Colonic mucosa (tissue), 4 donors: ENCODE data around the gene NECTIN1. TPM values are rescaled to one million over a fixed set of nuclear protein-coding genes. Genes with fewer than 3 reads are reported as not detected.
A peak's percentile ranks its signal among the peaks of the same experiment; 100 is the strongest.

Experiments used
- DNase-seq: peaks from one replicate; pipeline ENCODE4 v3.0.0-alpha.2; 2020
- H3K27ac ChIP-seq: fragments of 200-600 bp; one replicate; pipeline ENCODE4 v1.8.0; 2021
- H3K27me3 ChIP-seq: fragments of 200-600 bp; one replicate; pipeline ENCODE4 v1.8.0; 2021
- H3K36me3 ChIP-seq: fragments of 200-600 bp; one replicate; pipeline ENCODE4 v1.8.0; 2021
- H3K4me1 ChIP-seq: fragments of 200-600 bp; one replicate; pipeline ENCODE4 v1.8.0; 2021; ENCODE audit warnings: mild to moderate bottlenecking
- H3K4me3 ChIP-seq: fragments of 200-600 bp; one replicate; pipeline ENCODE4 v1.8.0; 2021
- H3K9ac ChIP-seq, 2 donors: one replicate each; pipeline ENCODE4 v1.7.0; 2013; ENCODE audit warnings: control low read depth in 2 of 2, low read depth in 2 of 2, low read length in 2 of 2
- H3K9me3 ChIP-seq: fragments of 200-600 bp; one replicate; pipeline ENCODE4 v1.8.0; 2021
- CTCF ChIP-seq: fragments of 200-600 bp; IDR thresholded peaks from one replicate; pipeline ENCODE4 v1.8.0; 2022; ENCODE audit warnings: antibody characterized with exemption, mild to moderate bottlenecking
- intact Hi-C: fragments of 100-400 bp; cut with DNase I; formaldehyde crosslinking; loops from one replicate; pipeline ENCODE4 v1.14.1; 2022
- total RNA-seq, 2 donors: library from RNA; stranded (reverse); fragmentation: NEBNext Ultra II Directional in 1 of 2; extraction: Animal tissue kit (Norgen Biotek cat#: 25700) in 1 of 2; gene quantifications; one replicate each; pipeline ENCODE4 v1.2.1, GENCODE V29; 2021
- donor health status: healthy.
- donor health status: DM: no; HTN: no; CAD: no.
- donor health status: DM: no; HTN: no; CAD: no.

NECTIN1 gene
- total RNA-seq, 2 donors from 2014 or later, result 53.0 to 59.9 TPM

- Histone ChIP-seq H3K4me3 (no peak overlapping the region), H3K36me3 (no peaks in the 10 kb centered on the region), H3K9me3 (no peaks in the 10 kb centered on the region), H3K9ac (no peak overlapping the region), H3K4me1 (no peaks in the 10 kb centered on the region), H3K27ac (no peak overlapping the region), H3K27me3 (no peaks in the 10 kb centered on the region)
- TF ChIP-seq CTCF, result no peak
- intact Hi-C loops, result no loop called here
- no peak for DNase-seq
Observed at GRCh38 chr11:119625206-119625978, 103.6 kb downstream of the NECTIN1 start.

GRCh38 chr11:119624629-119625028 is 104.4 kb downstream of the NECTIN1 start:
- Histone ChIP-seq H3K27me3 (no peaks in the 10 kb centered on the region), H3K36me3 (no peaks in the 10 kb centered on the region), H3K27ac (no peak overlapping the region), H3K4me1 (no peaks in the 10 kb centered on the region), H3K9me3 (no peaks in the 10 kb centered on the region), H3K4me3 (no peak overlapping the region), H3K9ac (no peak overlapping the region)
- intact Hi-C loops, result no loop called here
- TF ChIP-seq CTCF, result no peak
- DNase-seq, result no peak

- no peaks in the 10 kb centered on the region for H3K4me1 ChIP-seq
- no peaks in the 10 kb centered on the region for H3K27me3 ChIP-seq
- H3K9ac ChIP-seq, result no peak overlapping the region
- intact Hi-C loops, result no loop called here
- peak; percentile 59 for TF ChIP-seq CTCF
- no peaks in the 10 kb centered on the region for H3K9me3 ChIP-seq
- DNase-seq, result no peak
- no peak overlapping the region for H3K27ac ChIP-seq
- H3K4me3 ChIP-seq, result no peak overlapping the region
- H3K36me3 ChIP-seq, result no peaks in the 10 kb centered on the region
Observed at GRCh38 chr11:119624102-119624615, 104.8 kb downstream of the NECTIN1 start.

- no peak for TF ChIP-seq CTCF
- Histone ChIP-seq H3K9me3 (no peaks in the 10 kb centered on the region), H3K9ac (no peak overlapping the region), H3K27ac (no peak overlapping the region), H3K4me1 (no peaks in the 10 kb centered on the region), H3K36me3 (no peaks in the 10 kb centered on the region), H3K4me3 (no peak overlapping the region), H3K27me3 (no peaks in the 10 kb centered on the region)
- DNase-seq, result no peak
- intact Hi-C loops, result no loop called here
Observed at GRCh38 chr11:119623682-119624081, 105.3 kb downstream of the NECTIN1 start.

- intact Hi-C loops, result no loop called here
- DNase-seq, result no peak
- H3K9ac ChIP-seq, result no peak overlapping the region
- no peak for TF ChIP-seq CTCF
- H3K36me3 ChIP-seq, result no peaks in the 10 kb centered on the region
- no peaks in the 10 kb centered on the region for H3K27me3 ChIP-seq
- no peak overlapping the region for H3K4me3 ChIP-seq
- no peaks in the 10 kb centered on the region for H3K9me3 ChIP-seq
- H3K4me1 ChIP-seq, result no peaks in the 10 kb centered on the region
- no peak overlapping the region for H3K27ac ChIP-seq
Observed at GRCh38 chr11:119622454-119623143, 106.4 kb downstream of the NECTIN1 start.
